A204.1 (cell line): Measurements from ENCODE around the gene ZNF627.
"Not testable (repeated sequence)": the region's sequence is repeated elsewhere in the genome, so short reads cannot be mapped to it uniquely, and the experiment has no call there.

Source experiments
- FAIRE-seq: peaks from 2 replicates; lab custom pipeline; 2012; peaks lifted over from hg19 to GRCh38; lab: Jason Lieb, UNC

Gene ZNF627

DNA sequence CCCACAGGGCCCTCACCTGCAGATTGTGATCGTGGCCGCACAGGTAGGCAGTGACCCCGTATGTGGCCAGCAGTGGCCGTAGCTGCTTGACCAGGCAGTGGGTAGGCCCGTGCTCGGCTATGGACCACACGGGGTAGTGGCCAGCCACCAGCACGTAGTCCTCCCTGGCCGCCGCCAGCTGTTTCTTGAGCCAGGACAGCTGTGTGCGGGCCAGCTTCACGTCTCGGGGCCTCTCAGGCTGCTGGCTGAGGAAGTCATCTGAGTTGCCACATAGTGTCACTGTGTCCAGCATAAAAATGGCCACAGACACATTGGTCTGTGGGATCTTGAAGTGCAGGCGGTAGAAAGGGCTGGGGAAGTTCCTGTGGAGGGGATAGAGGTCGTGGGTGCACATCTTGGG lies 21.1 kb upstream of the ZNF627 start:
- no peak for FAIRE-seq

DNA sequence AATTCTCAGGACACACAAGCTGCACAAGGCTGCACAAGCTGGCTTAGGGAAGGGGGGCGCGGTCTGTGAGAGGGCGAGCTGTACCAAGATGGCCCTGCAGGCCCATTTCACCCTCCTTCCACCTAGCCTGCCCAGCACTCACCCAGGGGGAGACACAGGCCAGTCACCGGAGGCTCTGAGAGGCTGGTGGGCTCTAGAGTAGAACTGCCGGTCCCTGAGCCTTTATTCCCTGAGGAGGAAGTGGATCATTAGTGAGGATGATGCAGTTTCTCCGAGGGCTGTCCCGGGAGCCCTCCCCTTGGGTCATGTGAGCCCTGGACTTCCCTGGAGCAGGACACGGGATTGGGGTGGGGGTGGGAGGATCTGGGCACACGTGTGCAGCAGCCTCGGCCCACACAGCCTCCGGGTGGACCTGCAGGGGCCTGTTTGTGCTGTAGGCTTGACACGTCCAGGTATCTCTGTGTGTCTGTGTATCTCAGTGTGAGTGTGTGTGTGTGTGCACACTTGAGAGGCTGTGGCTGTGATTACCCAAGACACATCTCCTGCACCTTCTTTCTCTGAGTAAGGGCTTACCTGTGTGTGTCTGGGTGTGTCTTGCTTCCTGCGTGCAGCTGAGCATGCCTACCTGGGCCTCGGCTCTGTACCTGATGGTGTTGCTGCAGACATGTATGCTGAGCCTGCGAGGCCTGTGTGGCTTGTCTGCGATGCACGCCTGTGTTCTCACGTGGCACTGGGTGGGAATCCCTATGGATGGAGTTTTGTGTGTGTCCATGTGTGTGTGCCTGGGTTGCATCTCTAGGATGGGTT lies 19.6 kb upstream of the ZNF627 start, which contains the start of gene ACP5:
Gene ACP5, minus strand, starts transcription at position 195 of the 807 bp plus-strand sequence. CDS start 328 bp downstream, outside the sequence.
- no peak for FAIRE-seq

DNA sequence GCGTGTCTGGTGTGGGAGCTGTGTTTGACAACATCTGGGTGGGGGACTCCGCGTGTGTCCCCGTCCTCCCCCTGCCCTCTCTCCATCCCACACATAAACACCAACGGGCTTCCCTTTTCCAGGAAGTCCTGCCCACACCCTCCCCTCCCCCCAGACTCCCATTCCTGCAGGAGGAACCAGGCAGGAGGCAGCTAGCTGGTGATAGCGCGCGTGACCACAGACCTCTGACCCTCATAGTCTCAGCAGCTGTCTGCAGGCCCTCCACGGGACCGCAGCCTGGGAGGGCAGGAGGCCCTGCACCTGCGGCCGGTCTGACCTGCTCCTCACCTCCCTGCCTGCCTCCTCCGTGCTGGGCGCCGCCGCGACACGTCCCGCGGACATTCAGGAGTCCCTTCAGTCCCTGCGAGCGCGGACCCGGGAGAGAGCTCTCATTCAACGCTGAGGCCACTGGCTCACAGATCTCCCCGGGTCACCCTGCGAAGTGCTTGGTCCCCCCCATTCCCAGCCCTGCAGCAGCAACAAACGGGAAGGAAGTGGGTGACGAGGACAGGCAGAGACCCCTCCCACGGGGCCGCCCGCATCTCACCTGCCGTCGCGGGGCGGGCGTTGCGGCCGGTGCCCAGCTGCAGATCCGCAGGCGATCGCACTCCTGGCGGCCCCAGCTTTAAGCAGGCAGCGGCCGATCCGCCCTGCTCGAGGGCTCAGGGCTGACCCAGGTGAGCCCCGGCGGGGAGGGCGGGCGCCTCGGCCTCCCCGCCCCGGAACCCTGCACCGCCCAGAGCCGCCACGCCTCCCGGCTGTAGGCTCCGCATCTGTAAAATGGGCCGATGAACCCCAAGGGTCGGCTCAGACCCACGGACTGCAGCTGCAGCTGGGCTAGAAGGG lies 18.8 kb upstream of the ZNF627 start:
- FAIRE-seq, result no peak

GRCh38 chr19:11580116-11580515 lies 17.2 kb upstream of the ZNF627 start:
- FAIRE-seq, result no peak

DNA sequence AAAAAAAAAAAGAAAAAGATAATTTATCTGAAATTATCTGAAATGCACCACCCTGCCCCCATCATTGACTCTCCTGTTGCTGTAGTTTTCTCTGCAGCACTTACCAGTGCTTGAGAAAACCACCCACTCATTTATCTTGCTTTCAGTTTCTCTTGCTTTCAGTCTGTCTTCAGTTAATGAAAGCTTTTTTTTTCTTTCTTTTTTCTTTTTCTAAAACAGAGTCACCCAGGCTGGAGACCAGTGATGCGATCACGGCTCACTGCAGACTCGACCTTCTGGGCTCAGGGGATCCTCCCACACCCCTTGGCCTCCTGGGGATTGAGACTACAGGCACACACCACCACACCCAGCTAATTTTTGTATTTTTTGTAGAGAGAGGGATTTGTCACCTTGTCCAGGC lies 15.5 kb upstream of the ZNF627 start:
- FAIRE-seq, result no peak

DNA sequence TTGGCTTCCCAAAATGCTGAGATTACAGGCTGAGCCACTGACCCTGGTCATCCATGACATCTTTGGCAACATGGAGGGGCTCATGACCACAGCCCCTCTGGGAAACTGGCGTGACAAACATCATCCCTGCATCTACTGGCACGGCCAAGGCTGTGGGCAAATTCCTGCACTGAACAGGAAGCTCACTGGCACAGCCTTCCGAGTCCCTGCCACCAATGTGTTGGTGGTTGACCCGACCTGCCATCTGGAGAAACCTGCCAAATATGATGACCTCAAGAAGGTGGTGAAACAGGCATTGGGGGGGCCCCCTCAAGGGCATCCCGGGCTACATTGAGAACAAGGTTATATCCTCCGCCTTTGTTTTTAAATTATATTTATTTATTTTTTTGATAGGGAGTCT lies 11.0 kb upstream of the ZNF627 start:
- FAIRE-seq, result no peak

GRCh38 chr19:11587302-11587974 lies 9.8 kb upstream of the ZNF627 start:
- no peak for FAIRE-seq

DNA sequence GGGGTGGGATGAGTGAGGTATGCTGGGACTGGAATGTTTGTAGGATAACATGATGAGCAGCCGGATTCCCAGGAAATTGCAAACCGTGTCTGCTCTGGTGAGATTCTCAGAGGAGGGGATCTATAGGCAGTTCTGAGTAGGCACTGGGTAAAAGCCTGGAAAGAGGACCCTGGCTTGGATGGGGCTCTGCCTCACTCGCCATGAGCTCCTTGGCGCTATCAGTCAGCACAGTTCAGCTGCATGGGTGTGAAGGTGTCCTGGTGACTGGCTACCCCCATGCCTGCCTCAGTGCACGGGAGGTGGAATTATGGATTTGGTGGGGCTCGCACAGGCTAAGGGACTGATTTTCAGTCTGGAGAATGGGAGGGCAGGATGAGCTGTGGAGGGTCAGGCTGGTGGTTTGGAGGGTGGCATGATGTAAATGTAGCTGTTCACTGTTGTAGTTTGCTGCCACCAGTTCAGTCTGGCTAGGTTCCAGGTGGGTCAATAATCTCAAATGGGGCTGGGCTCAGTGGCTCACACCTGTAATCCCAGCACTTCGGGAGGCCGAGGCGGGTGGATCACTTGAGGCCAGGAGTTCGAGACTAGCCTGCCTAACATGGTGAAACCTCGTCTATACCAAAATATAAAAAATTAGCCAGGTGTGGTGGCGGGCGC lies 9.2 kb upstream of the ZNF627 start:
- FAIRE-seq, result no peak

DNA sequence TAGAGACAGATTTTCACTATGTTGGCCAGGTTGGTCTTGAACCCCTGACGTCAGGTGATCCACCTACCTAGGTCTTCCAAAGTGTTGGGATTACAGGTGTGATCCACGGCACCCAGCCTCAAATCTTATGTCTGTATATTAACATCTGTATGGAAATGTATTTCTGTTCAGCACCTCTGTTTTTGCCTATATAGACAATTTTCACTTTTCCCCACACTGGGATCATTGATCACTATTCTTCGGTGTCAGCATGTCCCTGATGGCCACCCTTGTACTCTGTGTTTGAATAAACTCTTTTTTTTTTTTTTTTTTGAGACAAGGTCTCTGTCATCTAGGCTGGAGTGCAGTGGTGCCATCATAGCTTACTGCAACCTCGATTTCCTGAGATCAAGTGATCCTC lies 3.2 kb upstream of the ZNF627 start:
- no peak for FAIRE-seq

- FAIRE-seq, result no peak
Observed at GRCh38 chr19:11596156-11596555, 1.1 kb upstream of the ZNF627 start.

- FAIRE-seq, result no peak
Observed at GRCh38 chr19:11598103-11598483, 810 bp downstream of the ZNF627 start.

DNA sequence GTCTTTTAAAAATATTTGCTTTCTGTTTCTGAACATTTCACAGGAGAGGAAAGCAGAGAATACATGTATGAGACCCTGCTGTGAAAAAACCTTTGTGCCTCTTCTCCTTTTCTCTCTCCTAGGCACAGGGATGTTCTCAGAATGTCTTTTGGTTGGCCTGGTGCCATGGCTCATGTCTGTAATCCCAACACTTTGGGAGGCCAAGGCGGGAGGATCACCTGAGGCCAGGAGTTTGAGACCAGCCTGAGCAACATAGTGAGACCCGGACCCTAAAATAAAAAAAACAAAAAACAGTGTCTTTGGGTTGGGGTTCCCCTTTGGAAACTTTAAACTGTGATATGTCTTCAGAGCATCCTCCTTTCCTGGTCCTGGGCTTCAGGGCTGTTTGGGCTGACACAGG lies 1.5 kb downstream of the ZNF627 start:
- FAIRE-seq, result no peak

GRCh38 chr19:11599704-11600103 lies 2.4 kb downstream of the ZNF627 start:
- not testable (repeated sequence) for FAIRE-seq

DNA sequence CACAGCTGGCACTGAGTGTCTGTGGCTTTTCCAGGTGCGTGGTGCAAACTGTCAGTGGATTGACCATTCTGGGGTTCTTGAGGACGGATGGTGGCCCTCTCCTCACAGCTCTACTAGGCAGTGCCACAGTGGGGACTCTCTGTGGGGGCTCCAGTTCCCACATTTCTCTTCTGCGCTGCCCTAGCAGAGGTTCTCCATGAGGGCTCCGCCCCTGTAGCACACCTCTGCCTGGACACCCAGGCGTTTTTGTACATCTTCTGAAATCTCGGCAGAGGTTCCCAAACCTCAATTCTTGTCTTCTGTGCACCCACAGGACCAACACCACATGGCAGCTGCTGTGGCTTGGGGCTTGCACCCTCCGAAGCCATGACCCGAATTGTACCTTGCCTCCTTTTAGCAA lies 9.2 kb downstream of the ZNF627 start:
- FAIRE-seq, result no peak

DNA sequence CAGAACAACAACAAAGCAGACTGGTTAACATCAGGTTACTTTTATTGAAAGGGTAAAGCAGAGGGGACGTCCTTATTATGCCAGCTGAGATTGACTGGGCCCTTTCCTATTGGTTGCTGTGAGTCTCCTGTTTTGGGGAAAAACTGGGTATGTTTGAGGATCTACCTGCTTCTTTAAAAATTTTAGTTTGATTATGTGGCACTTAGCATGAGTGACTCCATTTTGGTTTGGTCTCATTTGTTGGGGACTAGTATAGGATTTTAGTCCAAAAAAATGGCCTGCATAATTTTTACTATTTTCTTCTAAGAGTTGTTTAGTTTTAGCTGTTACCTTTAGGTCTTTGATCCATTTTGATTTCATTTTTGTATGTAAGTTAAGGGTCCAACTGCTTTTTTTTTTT lies 14.4 kb downstream of the ZNF627 start:
- no peak for FAIRE-seq

GRCh38 chr19:11612816-11613511 lies 15.7 kb downstream of the ZNF627 start:
- no peak for FAIRE-seq

DNA sequence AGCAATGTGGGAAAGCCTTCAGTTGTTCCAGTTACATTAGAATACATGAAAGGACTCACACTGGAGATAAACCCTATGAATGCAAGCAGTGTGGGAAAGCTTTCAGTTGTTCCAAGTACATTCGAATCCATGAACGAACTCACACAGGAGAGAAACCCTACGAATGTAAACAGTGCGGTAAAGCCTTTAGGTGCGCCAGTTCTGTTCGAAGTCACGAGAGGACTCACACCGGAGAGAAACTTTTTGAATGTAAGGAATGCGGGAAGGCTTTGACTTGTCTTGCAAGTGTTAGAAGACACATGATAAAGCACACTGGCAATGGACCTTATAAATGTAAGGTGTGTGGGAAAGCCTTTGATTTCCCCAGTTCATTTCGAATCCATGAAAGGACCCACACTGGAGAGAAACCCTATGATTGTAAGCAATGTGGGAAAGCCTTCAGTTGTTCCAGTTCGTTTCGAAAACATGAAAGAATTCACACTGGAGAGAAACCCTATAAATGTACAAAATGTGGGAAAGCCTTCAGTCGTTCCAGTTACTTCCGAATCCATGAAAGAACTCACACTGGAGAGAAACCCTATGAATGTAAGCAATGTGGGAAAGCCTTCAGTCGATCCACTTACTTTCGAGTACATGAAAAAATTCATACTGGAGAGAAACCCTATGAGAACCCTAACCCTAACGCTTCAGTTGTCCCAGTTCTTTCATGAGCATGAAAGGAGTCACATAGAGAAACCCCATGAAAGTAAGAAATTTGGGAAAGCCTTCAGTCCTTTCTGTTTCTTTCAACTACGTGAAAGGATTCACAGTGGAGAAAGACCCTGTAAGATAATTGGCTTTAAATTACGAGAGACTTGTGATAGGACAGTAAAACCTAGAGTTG lies 20.1 kb downstream of the ZNF627 start:
- FAIRE-seq, result no peak

GRCh38 chr19:11620553-11620952 lies 23.3 kb downstream of the ZNF627 start:
- no peak for FAIRE-seq

- FAIRE-seq, result not testable (repeated sequence)
Observed at GRCh38 chr19:11622401-11622800, 25.1 kb downstream of the ZNF627 start.

DNA sequence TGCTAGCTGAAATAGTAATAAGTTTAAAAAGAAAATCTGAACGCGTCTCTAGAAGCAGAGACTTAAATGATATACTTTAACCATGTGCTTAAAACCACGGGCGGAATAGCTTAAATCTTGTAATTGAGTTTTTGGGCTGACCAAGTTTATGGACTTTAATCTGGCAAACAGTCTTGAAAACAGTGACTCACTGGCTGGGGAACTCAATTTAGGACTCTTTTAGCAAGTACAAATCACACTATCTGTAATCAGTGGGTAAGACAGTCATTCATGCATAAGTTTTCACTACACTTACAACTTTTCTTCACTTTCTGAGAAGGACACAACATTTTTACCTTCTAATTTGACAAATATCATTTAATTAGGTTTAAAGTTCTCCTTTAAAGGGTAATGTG lies 26.8 kb downstream of the ZNF627 start:
- FAIRE-seq, result no peak

DNA sequence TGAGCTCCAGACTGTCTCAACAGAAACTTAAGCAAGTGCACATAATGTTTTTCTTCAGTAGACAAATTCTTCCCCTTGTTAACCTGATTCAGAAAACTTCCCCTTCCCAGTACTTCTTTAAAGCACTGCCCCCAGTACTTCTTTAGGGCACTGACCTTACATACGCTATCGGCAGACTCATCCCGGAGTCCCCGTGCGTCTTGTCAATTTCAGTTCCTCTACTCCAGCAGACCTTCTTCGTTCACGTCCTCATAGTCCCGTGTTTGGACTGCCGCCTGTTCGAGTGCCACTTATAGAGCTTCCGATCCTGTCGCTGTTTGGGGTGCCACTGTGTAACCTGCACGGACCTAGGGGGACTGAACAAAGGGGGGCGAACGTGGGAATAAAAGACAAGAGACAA lies 29.0 kb downstream of the ZNF627 start:
- FAIRE-seq, result no peak
